OCI-LY1 (cell line): ENCODE data around the gene SCIN.

ENCODE experiments used
- CTCF ChIP-seq: fragments of 200-600 bp; sonication (generic), shearing (Covaris generic); IDR thresholded peaks from 2 replicates; pipeline ENCODE4 v1.5.1; 2017; ENCODE audit warnings: mild to moderate bottlenecking, antibody characterized with exemption, low read length, moderate library complexity, mixed read lengths
- EZH2 ChIP-seq: fragments of 200-600 bp; sonication (generic), shearing (Covaris generic); IDR thresholded peaks from 2 replicates; pipeline ENCODE4 v1.8.0; 2017; ENCODE audit warnings: borderline replicate concordance, mixed run types, mild to moderate bottlenecking, antibody characterized with exemption, low read length, moderate library complexity, mixed read lengths

- TF ChIP-seq CTCF (no peak), EZH2 (no peak)
These were observed 125.4 kb downstream of the SCIN start for GRCh38 chr7:12695965-12696364.
